ENCODE results near the gene CFAP73. TPM values are rescaled to one million over a fixed set of nuclear protein-coding genes. Genes with fewer than 3 reads are reported as not detected.

Gene CFAP73
- total RNA-seq, 1 experiment from 2014 or later, result 0.34 TPM

GRCh38 chr12:113159937-113160336 is 10.4 kb downstream of the CFAP73 start:
- ChIA-PET RAD21 (ENCODE audit: low non-redundant PET in 1 of 2, low total read pairs in 2 of 2, uncharacterized antibody in 2 of 2, unreplicated experiment in 2 of 2) (no interaction called here), POLR2A (no interaction called here), CTCF (no interaction called here)
- intact Hi-C loops (cut with micrococcal nuclease), result no loop called here
- Histone ChIP-seq H3K4me1 (ENCODE audit: control insufficient read depth in 1 of 2, insufficient read depth in 2 of 2, low read length in 2 of 2) (peaks cover 0 to 10% of the 10 kb centered on the region in 2 experiments; a peak in 2 of 4 replicates), H3K9ac (ENCODE audit: low read length) (no peak overlapping the region), H3K9me3 (ENCODE audit: control insufficient read depth in 1 of 2, insufficient read depth in 1 of 2, low read depth in 1 of 2, low read length in 2 of 2) (no peaks in the 10 kb centered on the region), H3K27me3 (ENCODE audit: insufficient read depth, low read length) (no peaks in the 10 kb centered on the region), H3K9me2 (ENCODE audit: insufficient read depth) (no peaks in the 10 kb centered on the region), H3K4me2 (ENCODE audit: low read length) (no peak overlapping the region), H2AFZ (ENCODE audit: low read depth, low read length, poor library complexity, severe bottlenecking) (no peak overlapping the region), H3K79me2 (ENCODE audit: insufficient read depth, low read length) (no peaks in the 10 kb centered on the region), H3K4me3 (replicated peaks in 1 of 2; ENCODE audit: low read depth in 1 of 2, low read length in 2 of 2) (no peak overlapping the region), H3K36me3 (ENCODE audit: control insufficient read depth in 1 of 2, insufficient read depth in 2 of 2, low read length in 2 of 2) (peaks cover 20 to 37% of the 10 kb centered on the region in 2 experiments; a peak in 3 of 4 replicates), H3K27ac (ENCODE audit: low read depth, low read length) (peak overlapping the region; percentile 22; the same call in 1 of the 2 replicates), H4K20me1 (ENCODE audit: insufficient read depth) (peaks cover 4% of the 10 kb centered on the region; the same call in 1 of the 2 replicates)
- no peak for TF ChIP-seq EGR1 (IDR thresholded peaks at IDR 0.05; ENCODE audit: low read depth)
- no peak for TF ChIP-seq YY1 (IDR thresholded peaks at IDR 0.05; ENCODE audit: extremely low read depth, insufficient replicate concordance, low read depth, low read length)
- no peak for TF ChIP-seq REST (IDR thresholded peaks at IDR 0.05; ENCODE audit: low read depth)
- TF ChIP-seq CEBPB (IDR thresholded peaks at IDR 0.05; ENCODE audit: low read depth), result no peak
- no peak for TF ChIP-seq SIN3A (IDR thresholded peaks at IDR 0.05; ENCODE audit: low read depth)
- TF ChIP-seq ZNF274 (IDR thresholded peaks at IDR 0.05; ENCODE audit: low read depth, low read length), result no peak
- no peak for TF ChIP-seq ZFX (IDR thresholded peaks at IDR 0.05)
- DNase-seq (ENCODE audit: low read depth, low spot score), result no peak
- no TSS peak for BruUV-seq (replicated peaks)
- ATAC-seq, result no peak

All from HCT116 (cell line).